HEK293T (cell line): ENCODE measurements around the gene SOX12.
"Not testable (repeated sequence)": the region's sequence is repeated elsewhere in the genome, so short reads cannot be mapped to it uniquely, and the experiment has no call there.

Source experiments
- CTCF ChIA-PET: fragments of 350-600 bp; formaldehyde crosslinking; extraction: SDS; loops from one replicate; lab custom pipeline; 2021; ENCODE audit warnings: antibody characterized with exemption, inconsistent platforms; lab: Yijun Ruan, JAX
- POLR2A ChIA-PET: fragments of 350-600 bp; formaldehyde crosslinking; extraction: SDS; loops from one replicate; lab custom pipeline; 2020; ENCODE audit warnings: antibody characterized with exemption, inconsistent platforms; lab: Yijun Ruan, JAX
- DNase-seq: peaks from one replicate; pipeline ENCODE4 v3.0.0; 2012; ENCODE audit warnings: mixed read lengths; ENCODE audit errors: extremely low spot score
- ARNT ChIP-seq: fragments of 450-650 bp; IDR thresholded peaks from 2 replicates; pipeline ENCODE4 v1.6.1; 2017; ENCODE audit warnings: mild to moderate bottlenecking
- BHLHE40 ChIP-seq: fragments of 450-650 bp; IDR thresholded peaks from 2 replicates; pipeline ENCODE4 v1.6.1; 2016; ENCODE audit warnings: mild to moderate bottlenecking, moderate library complexity, borderline replicate concordance
- CTBP1 ChIP-seq: fragments of 450-650 bp; IDR thresholded peaks from 2 replicates; pipeline ENCODE4 v1.6.1; 2016; ENCODE audit warnings: borderline replicate concordance
- ELF4 ChIP-seq: fragments of 450-650 bp; IDR thresholded peaks from 2 replicates; pipeline ENCODE4 v1.6.1; 2017; ENCODE audit warnings: antibody characterized with exemption
- FOXA1 ChIP-seq: fragments of 450-650 bp; IDR thresholded peaks from 2 replicates; pipeline ENCODE4 v1.6.1; 2016; ENCODE audit warnings: mild to moderate bottlenecking
- FOXK2 ChIP-seq: fragments of 450-650 bp; IDR thresholded peaks from 2 replicates; pipeline ENCODE4 v1.6.1; 2016; ENCODE audit warnings: mild to moderate bottlenecking
- FOXM1 ChIP-seq: fragments of 450-650 bp; IDR thresholded peaks from 2 replicates; pipeline ENCODE4 v1.6.1; 2017; ENCODE audit warnings: mild to moderate bottlenecking, borderline replicate concordance
- HDGF ChIP-seq: fragments of 450-650 bp; IDR thresholded peaks from 2 replicates; pipeline ENCODE4 v1.6.1; 2017; ENCODE audit warnings: antibody characterized with exemption, borderline replicate concordance
- L3MBTL2 ChIP-seq: fragments of 450-650 bp; conservative IDR thresholded peaks from 2 replicates; pipeline ENCODE4 v1.6.1; 2016; ENCODE audit warnings: mild to moderate bottlenecking
- LEF1 ChIP-seq: fragments of 450-650 bp; IDR thresholded peaks from 2 replicates; pipeline ENCODE4 v1.6.1; 2017; ENCODE audit warnings: mild to moderate bottlenecking, borderline replicate concordance
- NFRKB ChIP-seq: fragments of 450-650 bp; IDR thresholded peaks from 2 replicates; pipeline ENCODE4 v1.6.1; 2016; ENCODE audit warnings: mild to moderate bottlenecking, moderate library complexity
- PKNOX1 ChIP-seq: fragments of 450-650 bp; IDR thresholded peaks from 2 replicates; pipeline ENCODE4 v1.6.1; 2016
- SP1 ChIP-seq: fragments of 450-650 bp; IDR thresholded peaks from 2 replicates; pipeline ENCODE4 v1.6.1; 2017
- SUZ12 ChIP-seq: fragments of 450-650 bp; IDR thresholded peaks from 2 replicates; pipeline ENCODE4 v1.6.1; 2016; ENCODE audit warnings: mild to moderate bottlenecking
- TARDBP ChIP-seq: fragments of 450-650 bp; IDR thresholded peaks from 2 replicates; pipeline ENCODE4 v1.6.1; 2016
- ZNF384 ChIP-seq: fragments of 450-650 bp; IDR thresholded peaks from 2 replicates; pipeline ENCODE4 v1.6.1; 2016

The SOX12 gene

GRCh38 chr20:376089-376488, 50.7 kb downstream of the SOX12 start:
- TF ChIP-seq L3MBTL2 = no peak
- TF ChIP-seq FOXM1 = no peak
- no peak for TF ChIP-seq SP1
- TF ChIP-seq ZNF384 = no peak
- TF ChIP-seq ELF4 = no peak
- TF ChIP-seq PKNOX1 = no peak
- TF ChIP-seq FOXA1 = no peak
- no peak for TF ChIP-seq ARNT
- TF ChIP-seq SUZ12 = no peak
- no peak for TF ChIP-seq CTBP1
- TF ChIP-seq HDGF = no peak
- TF ChIP-seq TARDBP = no peak
- TF ChIP-seq FOXK2 = no peak
- TF ChIP-seq BHLHE40 = no peak
- TF ChIP-seq LEF1 = no peak
- TF ChIP-seq NFRKB = no peak
- CTCF ChIA-PET = no interaction called here
- no peak for DNase-seq
- POLR2A ChIA-PET = no interaction called here

- POLR2A ChIA-PET = interaction anchor here (0.8 kb wide), 1 partner anchor 30 kb away, joined by 3 read pairs; the partner anchor contains the start of gene NRSN2
Measured at GRCh38 chr20:376750-377149, 51.4 kb downstream of the SOX12 start.

DNA sequence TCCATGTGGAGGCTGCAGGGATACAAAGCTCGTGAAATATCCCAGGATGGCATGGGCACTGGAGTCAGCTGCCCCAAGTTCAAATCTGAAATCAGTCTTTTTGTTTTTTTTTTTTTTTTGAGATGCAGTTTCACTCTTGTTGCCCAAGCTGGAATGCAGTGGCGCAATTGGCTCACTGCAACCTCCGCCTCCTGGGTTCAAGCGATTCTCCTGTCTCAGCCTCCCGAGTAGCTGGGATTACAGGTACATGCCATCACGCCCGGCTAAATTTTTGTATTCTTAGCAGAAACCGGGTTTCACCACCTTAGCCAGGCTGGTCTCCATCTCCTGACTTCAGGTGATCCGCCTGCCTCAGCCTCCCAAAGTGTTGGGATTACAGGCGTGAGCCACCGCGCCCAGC, 52.2 kb downstream of the SOX12 start:
- POLR2A ChIA-PET, DNase-seq, CTCF ChIA-PET: not testable (repeated sequence)

More at GRCh38 chr20:376750-377149, 51.4 kb downstream of the SOX12 start:
- DNase-seq = no peak
- TF ChIP-seq ELF4 = no peak
- no peak for TF ChIP-seq FOXA1
- TF ChIP-seq SP1 = no peak
- no peak for TF ChIP-seq NFRKB
- CTCF ChIA-PET = no interaction called here

DNA sequence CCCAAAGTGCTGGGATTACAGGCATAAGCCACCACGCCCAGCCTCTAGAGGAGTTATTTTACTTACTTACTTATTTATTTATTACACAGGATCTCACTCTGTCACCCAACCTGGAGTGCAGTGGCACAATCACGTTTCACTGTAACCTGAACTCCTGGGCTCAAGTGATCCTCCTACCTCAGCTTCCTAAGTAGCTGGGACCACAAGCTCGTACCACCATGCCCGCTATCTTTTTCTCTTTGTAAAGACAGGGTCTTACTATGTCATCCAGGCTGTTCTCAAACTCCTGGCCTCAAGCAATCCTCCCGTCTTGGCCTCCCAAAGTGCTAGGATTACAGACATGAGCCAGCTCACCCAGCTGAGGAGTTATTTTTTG, 53.6 kb downstream of the SOX12 start:
- DNase-seq = no peak
- POLR2A ChIA-PET = interaction anchor here (1.0 kb wide), 1 partner anchor 28 kb away, joined by 3 read pairs; no protein-coding TSS in a partner anchor
- TF ChIP-seq CTBP1 = no peak
- TF ChIP-seq PKNOX1 = no peak
- TF ChIP-seq L3MBTL2 = no peak
- no peak for TF ChIP-seq ELF4
- TF ChIP-seq NFRKB = no peak
- CTCF ChIA-PET = no interaction called here
